Tibial artery (tissue), 4 donors: ENCODE results near the gene SNRPA1.

Source experiments
- DNase-seq, 2 donors: peaks; one replicate each; pipeline ENCODE4 v3.0.0-alpha.2; 2019
- H3K27ac ChIP-seq, 2 donors: fragments of 200-600 bp; sonication (generic) in 1 of 2; 1 replicate in 1 of 2; 2 replicates in 1 of 2; pipeline ENCODE4 v1.5.1; 2018 to 2019; ENCODE audit warnings: mild to moderate bottlenecking in 1 of 2
- H3K27me3 ChIP-seq, 2 donors: fragments of 200-600 bp; sonication (generic) in 1 of 2; one replicate each; pipeline versions ENCODE4 v1.5.1 to v1.6.0; 2016 to 2019
- H3K36me3 ChIP-seq, 3 donors: fragments of 200-600 bp; sonication (generic) in 2 of 3; one replicate each; pipeline ENCODE4 v1.5.1; 2016 to 2019; ENCODE audit warnings: mild to moderate bottlenecking in 2 of 3
- H3K4me1 ChIP-seq, 4 donors: fragments of 200-600 bp; sonication (generic) in 2 of 4; 1 replicate in 3 of 4; 2 replicates in 1 of 4; pipeline ENCODE4 v1.5.1; 2016 to 2019
- H3K4me3 ChIP-seq, 2 donors: fragments of 200-600 bp; sonication (generic) in 1 of 2; 1 replicate in 1 of 2; 2 replicates in 1 of 2; pipeline ENCODE4 v1.5.1; 2018 to 2019; ENCODE audit warnings: mild to moderate bottlenecking in 2 of 2
- H3K9me3 ChIP-seq, 3 donors: fragments of 200-600 bp; sonication (generic) in 1 of 3; one replicate each; pipeline ENCODE4 v1.5.1; 2016 to 2019
- intact Hi-C: fragments of 100-400 bp; cut with DNase I; formaldehyde crosslinking; loops from one replicate; pipeline ENCODE4 v1.15.0; 2023; ENCODE audit warnings: low total_unique reads
- TF ChIP-seq, protein P1 (sequence below), 2 experiments: fragments of 200-600 bp in 1 of 2; fragments of 450-650 bp in 1 of 2; IDR thresholded peaks; one replicate each; pipeline ENCODE4 v1.5.1; 2017 to 2019; ENCODE audit warnings: antibody characterized with exemption in 2 of 2, mild to moderate bottlenecking in 1 of 2, moderate library complexity in 1 of 2

SNRPA1 gene

DNA sequence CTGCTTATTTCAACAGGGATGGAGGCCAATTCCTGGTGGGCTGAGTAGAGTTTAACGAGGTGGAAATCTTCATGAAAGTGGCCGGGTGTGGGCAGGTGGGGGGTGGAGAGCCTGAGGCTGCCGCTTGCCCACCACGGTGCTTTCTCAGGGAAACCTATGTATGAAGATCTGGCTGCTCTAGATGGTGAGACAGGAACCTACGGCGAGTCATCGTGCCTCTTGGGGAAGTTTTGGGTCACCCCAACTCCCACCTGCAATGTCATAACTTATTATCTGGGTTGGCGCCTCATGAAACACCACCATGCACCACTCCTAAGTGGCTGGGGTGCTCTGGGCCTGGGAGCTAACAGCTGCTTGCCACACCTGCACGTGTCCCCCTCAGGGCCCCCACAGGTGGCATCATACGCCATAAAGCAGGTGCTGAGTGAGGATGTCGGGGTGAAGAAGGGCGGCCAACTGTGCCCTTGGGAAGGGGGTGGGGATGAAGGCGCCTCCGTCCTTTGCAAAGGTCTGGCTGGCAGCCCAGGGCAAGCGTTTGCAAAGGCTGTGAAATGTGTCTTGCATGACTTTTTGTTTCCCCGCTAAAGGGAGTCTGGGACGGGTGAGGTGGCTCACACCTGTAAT, 27.9 kb upstream of the SNRPA1 start:
- Histone ChIP-seq H3K9me3 (no peaks in the 10 kb centered on the region), H3K27me3 (peaks cover 0 to 18% of the 10 kb centered on the region in 2 donors), H3K36me3 (no peaks in the 10 kb centered on the region), H3K4me3 (no peak overlapping the region), H3K27ac (no peak overlapping the region), H3K4me1 (no peaks in the 10 kb centered on the region)
- intact Hi-C loops = no loop called here
- DNase-seq = peak in 1 of 2 donors; percentile 39
- TF ChIP-seq, protein P1, sequence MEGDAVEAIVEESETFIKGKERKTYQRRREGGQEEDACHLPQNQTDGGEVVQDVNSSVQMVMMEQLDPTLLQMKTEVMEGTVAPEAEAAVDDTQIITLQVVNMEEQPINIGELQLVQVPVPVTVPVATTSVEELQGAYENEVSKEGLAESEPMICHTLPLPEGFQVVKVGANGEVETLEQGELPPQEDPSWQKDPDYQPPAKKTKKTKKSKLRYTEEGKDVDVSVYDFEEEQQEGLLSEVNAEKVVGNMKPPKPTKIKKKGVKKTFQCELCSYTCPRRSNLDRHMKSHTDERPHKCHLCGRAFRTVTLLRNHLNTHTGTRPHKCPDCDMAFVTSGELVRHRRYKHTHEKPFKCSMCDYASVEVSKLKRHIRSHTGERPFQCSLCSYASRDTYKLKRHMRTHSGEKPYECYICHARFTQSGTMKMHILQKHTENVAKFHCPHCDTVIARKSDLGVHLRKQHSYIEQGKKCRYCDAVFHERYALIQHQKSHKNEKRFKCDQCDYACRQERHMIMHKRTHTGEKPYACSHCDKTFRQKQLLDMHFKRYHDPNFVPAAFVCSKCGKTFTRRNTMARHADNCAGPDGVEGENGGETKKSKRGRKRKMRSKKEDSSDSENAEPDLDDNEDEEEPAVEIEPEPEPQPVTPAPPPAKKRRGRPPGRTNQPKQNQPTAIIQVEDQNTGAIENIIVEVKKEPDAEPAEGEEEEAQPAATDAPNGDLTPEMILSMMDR (IDR thresholded peaks at IDR 0.05) = no peak

DNA sequence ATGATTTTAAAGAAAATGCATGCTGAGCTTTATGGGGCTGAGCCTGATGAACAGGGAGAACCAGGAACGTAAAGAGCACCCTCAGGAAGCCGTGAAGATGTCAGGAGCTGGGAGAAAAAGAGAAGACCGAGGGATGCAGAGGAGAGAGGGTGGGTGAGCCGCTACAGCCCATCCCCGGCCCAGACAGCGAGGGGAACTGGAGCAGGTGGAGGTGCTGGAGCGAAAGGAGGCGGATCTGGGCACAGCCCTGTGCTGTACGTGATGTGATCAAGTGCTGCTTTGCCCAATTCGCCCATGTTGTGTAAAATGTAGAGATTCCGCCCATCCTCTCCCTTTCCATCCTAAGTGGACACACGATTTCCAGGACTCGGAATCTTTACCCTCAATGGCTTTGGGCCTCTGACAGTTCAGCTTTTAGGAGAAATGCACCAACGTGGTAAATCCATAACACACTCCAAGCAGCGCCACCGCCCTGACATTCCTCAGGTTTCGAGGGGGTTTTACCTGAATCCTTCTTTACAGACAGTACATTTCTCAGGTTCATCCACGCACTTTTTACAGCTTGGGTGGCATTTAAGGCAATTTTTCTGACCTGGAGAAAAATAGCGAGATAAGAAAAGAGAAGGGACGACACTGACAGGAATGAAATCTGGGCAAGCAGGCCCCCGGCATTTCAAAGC, 27.1 kb upstream of the SNRPA1 start:
- H3K4me3 ChIP-seq = no peak overlapping the region
- TF ChIP-seq, protein P1 (IDR thresholded peaks at IDR 0.05) = no peak
- no peaks in the 10 kb centered on the region for H3K4me1 ChIP-seq
- intact Hi-C loops = no loop called here
- no peaks in the 10 kb centered on the region for H3K36me3 ChIP-seq
- H3K27me3 ChIP-seq = peaks cover 0 to 14% of the 10 kb centered on the region in 2 donors
- no peaks in the 10 kb centered on the region for H3K9me3 ChIP-seq
- H3K27ac ChIP-seq = no peak overlapping the region
- no peak for DNase-seq

- peak in 1 of 2 donors; percentile 40 for DNase-seq
- no peak overlapping the region for H3K4me3 ChIP-seq
- no peak overlapping the region for H3K27ac ChIP-seq
- H3K4me1 ChIP-seq = no peaks in the 10 kb centered on the region
- H3K9me3 ChIP-seq = no peaks in the 10 kb centered on the region
- H3K27me3 ChIP-seq = peaks cover 0 to 12% of the 10 kb centered on the region in 2 donors
- intact Hi-C loops = no loop called here
- H3K36me3 ChIP-seq = no peaks in the 10 kb centered on the region
- TF ChIP-seq, protein P1 (IDR thresholded peaks at IDR 0.05) = no peak
Measured at GRCh38 chr15:101320501-101321052, 25.5 kb upstream of the SNRPA1 start.

DNA sequence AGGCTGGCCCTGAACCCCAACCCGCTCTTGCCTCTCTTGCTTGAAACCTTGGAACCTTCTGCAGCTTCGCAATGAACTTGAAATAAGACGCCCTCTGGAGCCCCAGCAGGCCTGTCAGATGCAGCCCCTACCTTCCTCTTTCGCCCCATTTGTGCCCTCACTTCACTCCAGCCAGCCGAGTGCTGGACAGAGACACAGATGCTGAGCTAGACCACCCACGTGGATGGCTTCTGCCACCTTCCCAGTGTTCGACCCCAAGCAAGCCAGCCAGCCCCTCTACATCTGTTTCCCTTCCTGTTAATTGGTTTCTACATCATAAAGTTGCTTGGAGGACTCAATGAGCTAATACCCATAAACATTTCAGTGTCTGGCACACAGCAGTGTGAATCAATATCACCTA, 23.8 kb upstream of the SNRPA1 start:
- Histone ChIP-seq H3K4me1 (no peaks in the 10 kb centered on the region), H3K36me3 (no peaks in the 10 kb centered on the region), H3K9me3 (no peaks in the 10 kb centered on the region), H3K27me3 (peaks cover 0 to 12% of the 10 kb centered on the region in 2 donors), H3K27ac (no peak overlapping the region), H3K4me3 (no peak overlapping the region)
- intact Hi-C loops = no loop called here
- TF ChIP-seq, protein P1 (IDR thresholded peaks at IDR 0.05) = no peak
- DNase-seq = no peak

DNA sequence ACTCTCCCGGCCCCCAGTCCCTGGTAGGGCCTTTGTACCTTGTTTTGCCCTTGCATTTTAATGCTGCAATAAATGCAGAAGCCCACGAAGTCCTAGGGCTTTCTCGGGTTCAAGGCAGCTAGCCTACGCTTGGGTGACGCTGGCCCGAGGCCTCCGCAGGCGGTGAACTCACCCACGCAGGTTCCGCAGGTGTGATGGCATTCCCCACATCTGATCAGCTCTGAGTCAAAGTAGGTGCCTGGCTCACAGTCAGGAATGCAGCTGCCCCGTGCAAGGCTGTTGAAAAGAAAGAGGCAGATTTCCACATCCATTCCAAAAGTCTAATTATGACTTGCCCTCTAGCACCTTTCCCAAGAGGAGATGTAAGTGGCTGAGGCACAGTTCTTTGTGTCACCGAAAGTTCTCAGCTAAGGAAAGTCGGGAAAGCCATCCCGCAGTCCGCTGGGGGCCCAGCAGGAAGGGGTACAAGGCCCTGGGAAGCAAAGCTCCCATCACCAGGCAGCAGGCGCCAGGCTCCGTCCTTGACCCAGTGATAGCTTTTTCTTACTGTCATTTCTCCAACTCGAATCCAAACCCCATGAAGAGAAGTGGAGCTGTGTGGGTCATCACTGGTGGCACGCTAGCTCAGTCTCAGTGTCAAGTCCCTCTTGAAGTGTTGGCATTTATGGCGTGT, 23.2 kb upstream of the SNRPA1 start:
- intact Hi-C loops = no loop called here
- DNase-seq = no peak
- H3K36me3 ChIP-seq = no peaks in the 10 kb centered on the region

More for the DNA sequence above, 23.2 kb upstream of the SNRPA1 start:
- TF ChIP-seq, protein P1 (IDR thresholded peaks at IDR 0.05) = no peak
- Histone ChIP-seq H3K27ac (no peak overlapping the region), H3K9me3 (no peaks in the 10 kb centered on the region), H3K4me1 (no peaks in the 10 kb centered on the region), H3K27me3 (peaks cover 0 to 12% of the 10 kb centered on the region in 2 donors), H3K4me3 (no peak overlapping the region)
